Endometrial microvascular endothelial cells (primary cell): ENCODE measurements around the gene TTN. TPM values are rescaled to one million over a fixed set of nuclear protein-coding genes. Genes with fewer than 3 reads are reported as not detected.
"Not testable (repeated sequence)": the region's sequence is repeated elsewhere in the genome, so short reads cannot be mapped to it uniquely, and the experiment has no call there.

ENCODE experiments used
- in situ Hi-C: cut with HindIII; loops from 2 replicates; pipeline ENCODE4 v1.10.0; 2017; ENCODE audit warnings: low sequenced_read_pairs, low pct_unique_long_range_greater_than_20kb; ENCODE audit errors: inconsistent ontology term
- total RNA-seq: library from RNA; depleted of rRNA; stranded (reverse); fragments of >200 nt; gene quantifications from one replicate; pipeline ENCODE4 v1.2.3, GENCODE V29; 2015; ENCODE audit errors: inconsistent ontology term

TTN gene
- total RNA-seq, 1 donor from 2014 or later: 0.09 TPM

GRCh38 chr2:178700922-178701342 lies 106.3 kb downstream of the TTN start:
- in situ Hi-C loops: no loop called here

GRCh38 chr2:178700136-178700535 lies 107.1 kb downstream of the TTN start:
- in situ Hi-C loops: no loop called here

- in situ Hi-C loops: no loop called here
Measured at GRCh38 chr2:178692845-178693244, 114.4 kb downstream of the TTN start.

GRCh38 chr2:178689808-178690207 lies 117.4 kb downstream of the TTN start:
- in situ Hi-C loops: no loop called here

GRCh38 chr2:178683877-178684276 lies 123.3 kb downstream of the TTN start:
- in situ Hi-C loops: no loop called here

GRCh38 chr2:178681081-178681480 lies 126.1 kb downstream of the TTN start:
- in situ Hi-C loops: no loop called here

- in situ Hi-C loops: no loop called here
Measured at GRCh38 chr2:178679891-178680290, 127.3 kb downstream of the TTN start.

GRCh38 chr2:178677599-178677998 lies 129.6 kb downstream of the TTN start:
- in situ Hi-C loops: no loop called here

- in situ Hi-C loops: no loop called here
Measured at GRCh38 chr2:178676046-178676445, 131.2 kb downstream of the TTN start.

GRCh38 chr2:178674122-178674521 lies 133.1 kb downstream of the TTN start:
- in situ Hi-C loops: no loop called here

- in situ Hi-C loops: no loop called here
Measured at GRCh38 chr2:178666458-178666857, 140.8 kb downstream of the TTN start.

- in situ Hi-C loops: not testable (repeated sequence)
Measured at GRCh38 chr2:178658480-178658879, 148.7 kb downstream of the TTN start.

GRCh38 chr2:178650554-178650953 lies 156.7 kb downstream of the TTN start:
- in situ Hi-C loops: no loop called here

GRCh38 chr2:178644919-178645318 lies 162.3 kb downstream of the TTN start:
- in situ Hi-C loops: no loop called here

- in situ Hi-C loops: no loop called here
Measured at GRCh38 chr2:178641498-178641897, 165.7 kb downstream of the TTN start.

GRCh38 chr2:178635897-178636296 lies 171.3 kb downstream of the TTN start:
- in situ Hi-C loops: no loop called here

GRCh38 chr2:178632729-178633128 lies 174.5 kb downstream of the TTN start:
- in situ Hi-C loops: no loop called here

- in situ Hi-C loops: no loop called here
Measured at GRCh38 chr2:178630581-178630980, 176.6 kb downstream of the TTN start.

GRCh38 chr2:178629463-178629862 lies 177.8 kb downstream of the TTN start:
- in situ Hi-C loops: no loop called here

GRCh38 chr2:178628605-178629004 lies 178.6 kb downstream of the TTN start:
- in situ Hi-C loops: no loop called here

- in situ Hi-C loops: no loop called here
Measured at GRCh38 chr2:178627401-178627800, 179.8 kb downstream of the TTN start.

GRCh38 chr2:178615969-178616368 lies 191.3 kb downstream of the TTN start:
- in situ Hi-C loops: no loop called here
